UCSD-AML1 (cell line): ENCODE results near the gene NOXO1.
A peak's percentile ranks its signal among the peaks of the same experiment; 100 is the strongest.
"Not testable (repeated sequence)": the region's sequence is repeated elsewhere in the genome, so short reads cannot be mapped to it uniquely, and the experiment has no call there.

ENCODE experiments used
- DNase-seq: peaks from one replicate; lab custom pipeline; 2025; ENCODE audit not compliant: unreplicated experiment; lab: John Stamatoyannopoulos, UW

NOXO1 gene

DNA sequence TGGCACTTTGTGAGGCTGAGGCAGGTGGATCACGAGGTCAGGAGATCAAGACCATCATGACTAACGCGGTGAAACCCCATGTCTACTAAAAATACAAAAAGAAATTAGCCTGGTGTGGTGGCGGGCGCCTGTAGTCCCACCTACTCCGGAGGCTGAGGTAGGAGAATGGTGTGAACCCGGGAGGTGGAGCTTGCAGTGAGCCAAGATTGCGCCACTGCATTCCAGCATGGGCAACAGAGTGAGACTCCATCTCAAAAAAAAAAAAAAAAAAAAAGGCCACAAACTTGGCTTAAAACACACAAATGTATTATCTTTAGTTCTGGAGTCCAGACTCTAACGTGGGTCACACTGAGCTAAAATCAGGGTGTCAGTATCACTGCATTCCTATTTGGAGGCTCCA is 30.5 kb upstream of the NOXO1 start:
- DNase-seq: not testable (repeated sequence)

DNA sequence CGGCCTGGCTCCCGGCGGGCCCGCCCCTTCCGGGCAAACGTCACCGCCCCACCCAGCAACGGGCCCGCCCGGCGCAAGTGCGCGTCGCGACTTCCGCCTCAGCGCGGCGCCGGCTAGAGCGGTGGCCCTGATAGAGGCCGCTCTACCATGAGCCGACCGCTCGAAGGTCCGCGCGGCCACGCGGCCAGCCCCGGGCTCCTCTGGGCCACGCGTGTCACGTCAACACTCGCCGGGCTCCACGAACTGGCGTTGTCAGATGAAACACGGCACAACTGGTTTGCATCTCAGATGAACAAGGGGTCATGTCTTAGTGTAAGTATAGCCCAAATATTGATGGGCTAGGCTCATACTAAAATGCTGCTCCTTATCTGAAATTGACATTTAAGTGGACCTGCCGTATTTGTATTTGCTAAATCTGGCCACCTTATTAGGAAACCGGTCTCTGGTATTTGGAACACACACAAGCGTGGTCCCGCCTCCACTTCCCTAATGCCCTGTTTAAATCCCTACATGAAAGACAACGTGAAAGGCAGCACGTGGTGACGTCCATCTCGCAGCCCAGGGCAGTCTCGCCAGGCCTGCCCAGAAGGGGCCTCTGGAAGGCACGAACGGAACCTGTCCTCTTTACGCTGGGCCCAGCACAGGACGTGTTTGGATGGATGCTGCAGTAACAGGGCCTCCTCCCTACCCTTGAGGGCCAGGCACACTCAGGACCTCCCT is 28.7 kb upstream of the NOXO1 start, which contains the start of gene ZNF598:
Gene ZNF598, minus strand, starts transcription at position 31 of the 720 bp plus-strand sequence.
- peak; percentile 89 for DNase-seq

- no peak for DNase-seq
Measured at GRCh38 chr16:2009164-2009711, 28.0 kb upstream of the NOXO1 start.

DNA sequence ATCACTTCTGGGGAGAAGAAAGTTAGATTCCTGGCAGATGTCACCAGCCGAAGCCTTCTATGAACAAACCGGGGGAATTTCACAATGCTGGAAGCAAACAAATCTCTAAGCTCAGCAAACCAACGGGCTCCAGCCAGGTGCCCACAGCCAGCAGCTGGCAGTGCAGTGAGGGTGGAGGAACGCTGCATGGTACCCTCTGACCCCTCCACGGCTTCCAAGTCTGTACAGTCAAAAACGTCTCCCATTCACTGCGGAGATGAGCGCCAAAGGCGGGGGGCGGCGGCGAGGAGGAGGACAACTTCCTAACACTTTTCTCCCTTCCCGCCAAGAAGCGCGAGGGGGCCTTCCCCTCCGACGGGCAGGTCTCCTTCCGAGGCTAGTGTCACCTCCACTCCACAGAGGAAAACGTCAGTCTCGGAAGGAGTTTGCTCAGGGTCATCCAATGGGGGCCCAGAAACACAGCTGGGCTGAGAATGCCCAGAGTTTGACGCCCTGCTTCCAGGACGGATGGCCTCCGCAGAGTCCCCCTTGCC is 27.4 kb upstream of the NOXO1 start:
- DNase-seq: peak; percentile 36

DNA sequence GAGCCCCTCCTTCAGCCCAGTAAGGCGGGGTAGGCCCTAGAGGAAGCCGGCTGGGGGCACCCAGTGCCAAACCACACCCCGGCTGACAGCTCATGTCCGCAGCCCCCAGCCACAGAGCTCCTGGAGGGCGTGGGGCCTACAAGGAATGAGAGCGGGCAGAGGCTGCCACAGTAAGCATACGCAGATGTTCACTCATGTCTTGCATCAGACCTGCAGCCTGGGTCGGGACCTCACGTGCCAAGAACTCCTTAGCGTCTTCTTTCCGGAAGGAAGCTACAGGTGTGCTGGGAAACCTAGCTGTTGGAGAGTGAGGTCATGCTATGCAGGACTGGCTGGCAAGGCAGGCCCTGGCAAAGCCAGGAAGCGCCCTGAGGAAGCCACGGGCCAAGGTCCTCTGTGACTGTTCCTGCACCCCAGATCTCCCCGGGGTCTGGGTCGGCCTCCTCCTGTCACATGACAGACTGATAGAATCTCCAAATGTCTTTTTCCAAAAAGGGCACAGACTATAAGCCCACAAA is 26.8 kb upstream of the NOXO1 start:
- DNase-seq: no peak

- no peak for DNase-seq
Measured at GRCh38 chr16:2007081-2007836, 26.0 kb upstream of the NOXO1 start.

DNA sequence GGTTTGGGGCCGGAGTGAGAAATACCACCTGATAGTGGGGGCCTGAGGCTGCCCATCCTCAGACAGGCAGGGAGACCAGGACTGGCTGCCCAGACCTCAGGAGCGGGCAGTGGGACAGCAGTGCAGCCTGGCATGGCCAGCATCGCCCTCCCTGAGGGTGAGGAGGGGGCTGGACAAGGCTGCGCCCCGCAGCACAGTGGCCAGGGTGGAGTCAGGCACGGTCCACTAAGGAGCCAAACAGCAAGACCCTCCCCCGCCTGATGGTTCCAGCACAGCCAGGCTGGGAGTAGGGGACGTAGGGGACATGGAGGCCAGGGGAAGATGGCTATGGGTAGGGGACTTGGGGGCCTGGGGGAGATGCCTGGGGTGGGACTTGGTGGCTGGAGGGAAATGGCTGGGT is 25.0 kb upstream of the NOXO1 start:
- DNase-seq: no peak

- DNase-seq: no peak
Measured at GRCh38 chr16:2005646-2006045, 24.4 kb upstream of the NOXO1 start.

- DNase-seq: no peak
Measured at GRCh38 chr16:2004795-2005517, 23.7 kb upstream of the NOXO1 start.

- DNase-seq: peak; percentile 89
Measured at GRCh38 chr16:2003827-2004641, 22.8 kb upstream of the NOXO1 start.

DNA sequence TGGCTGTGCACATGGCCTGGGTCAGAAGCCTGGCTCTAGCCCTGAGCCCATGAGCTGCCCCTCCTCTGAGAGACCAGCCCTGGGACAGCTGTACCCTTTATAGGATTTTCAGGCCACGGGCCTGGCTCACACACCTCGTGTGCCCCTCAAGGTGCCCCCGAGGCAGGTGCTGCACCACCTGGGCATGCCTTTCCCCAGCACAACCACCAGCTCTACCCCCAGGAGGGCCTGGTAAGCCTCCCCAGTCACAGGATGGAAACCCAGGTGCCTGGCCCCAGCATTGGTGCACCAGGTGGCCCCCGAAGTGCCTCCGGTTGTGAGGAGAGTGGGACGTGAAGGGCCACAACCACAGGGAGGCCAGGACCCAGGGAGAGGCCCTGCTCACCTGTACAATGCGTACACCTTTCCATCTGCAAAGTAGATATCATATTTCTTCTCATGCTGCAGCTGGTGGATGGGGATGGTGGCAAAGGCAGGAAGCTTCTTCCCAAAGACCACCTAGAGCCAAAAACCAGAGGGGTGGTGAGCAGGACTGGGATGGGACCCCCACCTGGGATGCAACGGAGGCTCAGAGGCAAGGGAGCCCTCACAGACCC is 22.1 kb upstream of the NOXO1 start:
- no peak for DNase-seq

GRCh38 chr16:2002406-2003230 is 21.3 kb upstream of the NOXO1 start:
- DNase-seq: no peak

- DNase-seq: no peak
Measured at GRCh38 chr16:2001456-2002355, 20.4 kb upstream of the NOXO1 start.

GRCh38 chr16:2001035-2001434 is 19.8 kb upstream of the NOXO1 start:
- DNase-seq: no peak

- no peak for DNase-seq
Measured at GRCh38 chr16:1999866-2000514, 18.7 kb upstream of the NOXO1 start.

- no peak for DNase-seq
Measured at GRCh38 chr16:1998852-1999801, 17.9 kb upstream of the NOXO1 start.
